Astrocyte (in vitro differentiated cells and primary cell): ENCODE measurements around the gene SAMMSON.

ENCODE experiments used
- CTCF ChIP-seq: IDR thresholded peaks from 2 replicates; pipeline ENCODE4 v1.5.1; 2011; ENCODE audit warnings: low read depth, mild to moderate bottlenecking, inconsistent platforms, low read length, moderate library complexity; ENCODE audit not compliant: insufficient read depth
- EZH2 ChIP-seq: IDR thresholded peaks from 2 replicates; pipeline ENCODE4 v1.6.1; 2012; ENCODE audit warnings: mild to moderate bottlenecking, low read length, inconsistent platforms; ENCODE audit not compliant: insufficient read depth

DNA sequence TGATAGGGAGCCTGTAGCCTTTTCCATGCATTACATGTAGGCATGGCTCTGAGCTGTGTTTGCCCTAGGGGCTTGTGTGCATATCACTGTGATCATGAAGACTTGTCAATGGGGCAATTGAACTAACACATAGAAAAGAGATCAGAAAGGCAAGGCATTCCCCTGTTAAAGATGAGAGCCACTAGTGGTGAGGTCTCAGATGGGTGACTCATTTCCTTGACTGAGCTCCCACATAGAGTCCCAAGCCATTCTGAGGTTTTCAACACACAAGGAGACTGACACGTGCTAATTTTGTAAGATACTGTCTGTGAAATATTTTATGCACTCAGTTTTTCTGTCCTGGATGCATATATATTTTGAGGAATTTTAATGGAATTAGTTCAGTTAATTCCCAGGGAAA lies 53.8 kb downstream of the SAMMSON start:
- no peak for TF ChIP-seq CTCF
- no peak for TF ChIP-seq EZH2
